Activated T-cell treated with anti-CD3 and anti-CD28 coated beads, Interleukin-2, amount 50 U/mL, for 72 hours (primary cell): Measurements from ENCODE around the gene MOB3B. TPM values are rescaled to one million over a fixed set of nuclear protein-coding genes. Genes with fewer than 3 reads are reported as not detected.

Source experiments
- ATAC-seq, 2 donors: fragments of 150-1000 bp; cut with Tn5 transposase; replicated peaks in 1 of 2; 2 replicates each; pipeline ENCODE4 v1.10.0; 2021; ENCODE audit warnings: moderate library complexity in 2 of 2, mild to moderate bottlenecking in 1 of 2
- DNase-seq, 2 donors: peaks; one replicate each; pipeline ENCODE4 v3.0.0; 2021 to 2022; ENCODE audit warnings: mixed read lengths in 1 of 2
- H3K27ac Mint-ChIP-seq: one replicate; pipeline ENCODE4 v1.8.0; 2022; ENCODE audit warnings: mild to moderate bottlenecking, moderate library complexity, mixed read lengths
- H3K27me3 Mint-ChIP-seq: one replicate; pipeline ENCODE4 v1.8.0; 2022; ENCODE audit warnings: low read depth, mixed read lengths
- H3K36me3 Mint-ChIP-seq, 2 donors: one replicate each; pipeline ENCODE4 v1.8.0; 2022; ENCODE audit warnings: mixed read lengths in 2 of 2, mild to moderate bottlenecking in 1 of 2; ENCODE audit not compliant: insufficient read depth in 2 of 2
- H3K4me1 Mint-ChIP-seq: one replicate; pipeline ENCODE4 v1.8.0; 2022; ENCODE audit warnings: low read depth, mixed read lengths
- H3K4me3 Mint-ChIP-seq, 2 donors: one replicate each; pipeline ENCODE4 v1.8.0; 2022; ENCODE audit warnings: mild to moderate bottlenecking in 2 of 2, mixed read lengths in 2 of 2, moderate library complexity in 2 of 2
- H3K9me3 Mint-ChIP-seq, 2 donors: one replicate each; pipeline ENCODE4 v1.8.0; 2022; ENCODE audit warnings: mixed read lengths in 2 of 2
- total RNA-seq, 2 donors: library from RNA; stranded (reverse); gene quantifications; one replicate each; pipeline ENCODE4 v1.2.3, GENCODE V29; 2022

The MOB3B gene
- total RNA-seq, 2 donors from 2014 or later = 1.3 to 1.6 TPM

DNA sequence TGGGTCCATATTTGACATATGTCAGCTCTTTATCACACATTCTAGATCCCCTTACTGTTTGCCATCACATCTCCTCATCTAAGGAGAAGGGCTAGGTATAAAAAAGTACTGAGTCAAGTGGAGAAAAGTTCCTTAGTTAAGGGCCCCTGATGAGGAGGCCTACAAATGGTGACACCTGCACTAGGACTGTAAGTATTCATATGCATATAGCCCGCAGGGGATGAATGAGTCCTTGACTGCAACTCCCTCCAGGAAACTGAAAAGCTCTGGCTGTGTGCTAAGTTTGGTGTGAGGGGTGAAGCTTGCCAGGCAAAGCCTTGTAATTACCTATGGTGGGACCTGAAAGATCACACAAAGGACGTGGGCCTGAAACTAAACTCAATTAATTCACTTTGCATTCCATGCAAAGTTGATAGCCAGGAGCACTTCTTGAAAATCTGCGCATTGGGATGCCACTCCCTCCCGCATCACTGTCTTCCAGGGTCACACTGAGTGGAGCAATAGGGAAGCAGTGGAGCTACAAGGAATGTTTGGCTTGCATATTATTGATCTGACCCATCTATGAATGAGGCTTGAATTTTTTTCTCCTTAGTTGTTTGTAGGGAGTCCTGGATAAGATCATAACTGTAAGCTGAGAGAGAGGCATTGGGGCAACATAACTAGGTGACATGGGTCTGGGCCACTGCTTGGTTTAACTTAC, 220.8 kb downstream of the MOB3B start:
- H3K27me3 Mint-ChIP-seq = peaks cover 7% of the 10 kb centered on the region
- H3K36me3 Mint-ChIP-seq = no peaks in the 10 kb centered on the region
- no peaks in the 10 kb centered on the region for H3K9me3 Mint-ChIP-seq
- no peak overlapping the region for H3K4me3 Mint-ChIP-seq
- H3K27ac Mint-ChIP-seq = no peak overlapping the region
- DNase-seq = no peak
- no peaks in the 10 kb centered on the region for H3K4me1 Mint-ChIP-seq
- ATAC-seq = no peak

DNA sequence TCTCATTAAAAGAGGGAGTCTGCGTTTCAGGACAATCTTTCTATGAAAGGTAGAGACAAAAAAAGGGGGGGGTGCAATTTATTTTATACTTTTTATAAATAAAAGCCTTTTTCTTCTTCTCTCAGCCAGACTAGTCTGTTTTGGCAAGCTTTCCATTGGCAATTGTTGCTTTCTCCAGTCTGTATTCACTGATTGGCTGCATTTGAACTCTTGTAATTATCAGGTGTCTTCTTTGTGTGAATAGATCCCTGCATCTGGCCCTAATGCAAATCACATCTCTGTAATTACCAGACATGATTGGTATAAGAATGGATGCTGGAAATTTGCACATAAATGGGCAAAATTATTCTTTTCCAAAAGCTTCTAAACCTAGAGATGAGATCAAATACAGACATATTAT, 225.1 kb downstream of the MOB3B start:
- DNase-seq = no peak
- no peaks in the 10 kb centered on the region for H3K4me1 Mint-ChIP-seq
- ATAC-seq = no peak

DNA sequence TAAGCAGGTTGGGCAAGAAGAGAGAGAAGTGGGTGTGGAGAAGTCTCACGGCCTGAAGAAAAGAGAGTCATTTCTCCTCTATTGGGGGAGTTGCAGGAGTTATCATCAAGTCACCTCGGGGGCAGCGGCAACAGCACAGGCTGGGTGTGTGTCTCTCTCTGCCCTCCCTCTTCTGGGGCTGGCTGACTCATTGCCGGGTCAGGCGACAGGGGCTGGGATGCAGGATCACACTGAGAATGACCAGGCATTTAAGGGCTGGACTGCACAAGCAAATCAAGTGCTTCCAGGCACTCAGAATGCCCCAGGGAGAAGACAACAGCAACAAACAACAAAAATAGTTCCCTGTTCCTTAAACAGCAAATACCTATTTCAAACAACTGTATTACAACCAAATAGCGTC, 226.4 kb downstream of the MOB3B start:
- Mint-ChIP-seq H3K27ac (no peak overlapping the region), H3K27me3 (peaks cover 14% of the 10 kb centered on the region), H3K4me1 (no peaks in the 10 kb centered on the region), H3K9me3 (no peaks in the 10 kb centered on the region), H3K36me3 (no peaks in the 10 kb centered on the region), H3K4me3 (no peak overlapping the region)
- ATAC-seq (no peak), DNase-seq (no peak)

More for the DNA sequence above, 225.1 kb downstream of the MOB3B start:
- Mint-ChIP-seq H3K36me3 (no peaks in the 10 kb centered on the region), H3K27me3 (peaks cover 14% of the 10 kb centered on the region), H3K9me3 (no peaks in the 10 kb centered on the region), H3K4me3 (no peak overlapping the region), H3K27ac (no peak overlapping the region)

DNA sequence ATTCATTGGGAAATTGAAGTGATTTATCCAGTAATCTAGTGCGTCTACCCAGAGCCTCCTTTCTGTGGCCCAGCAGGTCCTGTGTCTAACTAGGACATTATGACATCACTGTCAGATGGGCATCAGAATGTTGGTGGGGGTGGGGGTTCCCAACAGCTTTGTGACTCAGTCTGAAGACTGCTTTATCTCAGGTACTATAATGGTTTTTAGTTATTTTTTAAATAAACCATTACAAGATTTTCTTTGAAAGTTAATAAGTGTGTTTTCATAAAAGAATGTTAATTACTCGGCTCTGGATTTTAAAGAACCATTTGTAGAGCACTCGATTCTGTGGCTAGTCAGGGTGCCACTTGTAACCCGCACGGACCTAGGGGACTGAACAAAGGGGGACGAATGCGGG, 232.6 kb downstream of the MOB3B start, which contains the start of gene EQTN:
Gene EQTN (minus strand): TSS at position 101 of the 400 bp plus-strand sequence. CDS start 95 bp downstream, at position 6.
- no peak within 1 kb of the TSS for H3K4me3 Mint-ChIP-seq
- H3K27me3 Mint-ChIP-seq = peaks cover 8% of the 10 kb centered on the region
- ATAC-seq (no peak), DNase-seq (no peak)
- H3K36me3 Mint-ChIP-seq = no peaks in the 10 kb centered on the region
- no peaks in the 10 kb centered on the region for H3K4me1 Mint-ChIP-seq
- H3K9me3 Mint-ChIP-seq = no peaks in the 10 kb centered on the region
- no peak within 1 kb of the TSS for H3K27ac Mint-ChIP-seq

DNA sequence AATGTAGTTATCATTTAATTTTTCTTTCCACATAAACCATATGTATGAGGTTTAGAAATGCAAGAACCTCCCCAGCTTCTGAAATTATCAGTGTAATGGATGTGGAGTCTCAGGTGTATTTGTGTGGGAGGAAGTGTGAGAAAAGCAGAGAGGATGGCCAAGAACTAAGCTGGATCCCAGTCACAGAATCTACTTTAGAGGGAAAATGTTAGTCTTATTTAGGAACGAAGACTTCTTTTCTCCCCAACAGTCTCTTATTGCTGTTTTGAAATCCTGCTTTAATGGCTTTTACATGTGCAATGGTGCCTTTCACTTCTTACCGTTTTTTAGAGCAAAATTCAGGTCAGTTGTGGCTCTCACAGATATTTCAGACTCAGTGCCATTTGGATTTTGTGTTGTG, 235.6 kb downstream of the MOB3B start:
- no peaks in the 10 kb centered on the region for H3K4me1 Mint-ChIP-seq
- ATAC-seq = no peak

DNA sequence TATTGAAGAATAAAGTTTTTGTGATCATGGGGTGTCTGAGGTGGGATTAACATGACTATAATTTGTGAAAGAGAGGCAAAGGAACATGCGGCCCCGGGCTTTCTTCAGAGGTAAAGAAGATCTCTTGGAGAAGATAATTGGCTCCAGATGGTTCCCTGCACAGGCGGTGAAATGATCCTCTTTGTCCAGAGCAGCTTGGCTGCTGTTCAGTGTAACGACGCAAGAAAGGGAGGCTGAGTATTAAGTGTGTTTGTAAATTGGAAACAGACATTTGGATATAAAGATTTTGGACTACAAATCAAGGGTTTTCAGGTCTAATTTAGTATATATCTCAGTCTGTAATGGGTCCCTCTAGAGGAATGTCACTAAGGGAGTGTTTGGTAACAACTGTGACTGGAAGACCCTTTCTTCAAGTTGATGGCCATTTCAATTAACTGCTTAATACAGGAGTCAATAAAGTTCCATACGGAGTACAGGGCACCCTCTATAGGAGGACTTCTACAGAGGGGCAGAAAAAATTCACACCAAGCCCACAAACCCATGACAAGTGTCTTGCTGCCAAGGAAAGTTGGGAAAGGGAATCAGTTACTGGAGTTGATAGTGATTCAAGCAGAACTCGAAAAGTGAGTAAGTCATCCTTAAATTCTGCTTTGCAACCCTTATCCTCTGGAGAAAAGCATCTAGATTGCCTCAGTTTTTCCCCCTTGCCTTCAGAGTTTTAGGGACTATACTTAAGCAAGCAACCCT, 236.8 kb downstream of the MOB3B start:
- H3K27me3 Mint-ChIP-seq = peaks cover 17% of the 10 kb centered on the region
- no peaks in the 10 kb centered on the region for H3K36me3 Mint-ChIP-seq
- H3K4me1 Mint-ChIP-seq = no peaks in the 10 kb centered on the region
- ATAC-seq (no peak), DNase-seq (no peak)
- no peaks in the 10 kb centered on the region for H3K9me3 Mint-ChIP-seq
- H3K4me3 Mint-ChIP-seq = no peak overlapping the region
- H3K27ac Mint-ChIP-seq = no peak overlapping the region

More for the DNA sequence above, 235.6 kb downstream of the MOB3B start:
- Mint-ChIP-seq H3K27ac (no peak overlapping the region), H3K27me3 (peaks cover 6% of the 10 kb centered on the region), H3K4me3 (no peak overlapping the region), H3K36me3 (no peaks in the 10 kb centered on the region), H3K9me3 (no peaks in the 10 kb centered on the region)
- DNase-seq = no peak

DNA sequence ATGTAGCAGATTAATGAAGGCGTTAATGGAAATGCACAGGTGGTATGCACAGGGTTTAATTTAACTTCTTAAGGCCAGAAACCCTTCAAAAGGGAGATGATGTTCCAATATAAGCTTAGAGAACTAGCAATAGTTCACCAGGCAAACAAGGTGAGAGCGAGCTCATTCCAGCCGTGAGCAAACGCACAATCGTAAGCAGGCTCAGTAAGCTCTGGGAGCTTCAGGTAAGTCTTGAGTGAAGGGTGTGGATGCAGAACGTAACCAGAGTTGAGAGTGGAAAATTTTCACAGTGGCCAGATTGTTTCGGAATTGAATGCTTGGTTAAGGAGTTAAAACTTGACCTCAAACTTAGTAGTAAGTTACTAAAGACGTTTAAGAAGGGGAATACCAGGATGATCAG, 238.3 kb downstream of the MOB3B start:
- Mint-ChIP-seq H3K36me3 (no peaks in the 10 kb centered on the region), H3K4me1 (no peaks in the 10 kb centered on the region), H3K27me3 (peaks cover 21% of the 10 kb centered on the region), H3K27ac (no peak overlapping the region), H3K9me3 (no peaks in the 10 kb centered on the region), H3K4me3 (no peak overlapping the region)
- DNase-seq (no peak), ATAC-seq (no peak)

DNA sequence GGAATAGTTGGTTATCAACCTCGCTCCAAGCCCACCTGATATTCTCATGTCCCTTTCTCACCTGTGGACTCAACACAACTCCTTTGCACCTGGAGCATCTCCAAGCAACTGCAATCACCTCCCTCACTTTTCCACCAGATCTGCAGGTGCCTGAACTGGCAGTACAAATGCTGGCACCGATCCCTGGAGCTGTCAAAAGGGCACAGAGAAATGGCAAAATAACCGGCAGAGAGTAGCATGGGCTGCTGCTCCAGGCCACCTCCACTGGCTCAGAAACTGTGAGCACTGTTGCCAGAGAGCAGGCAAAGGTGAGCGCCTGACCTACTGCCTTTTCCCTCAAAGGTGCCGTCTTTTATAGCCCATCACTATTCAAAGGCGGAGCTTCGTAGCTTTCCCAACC, 247.3 kb downstream of the MOB3B start:
- Mint-ChIP-seq H3K9me3 (no peaks in the 10 kb centered on the region), H3K36me3 (no peaks in the 10 kb centered on the region), H3K4me3 (no peak overlapping the region), H3K27ac (no peak overlapping the region), H3K4me1 (no peaks in the 10 kb centered on the region), H3K27me3 (no peaks in the 10 kb centered on the region)
- no peak for ATAC-seq
- DNase-seq = no peak

DNA sequence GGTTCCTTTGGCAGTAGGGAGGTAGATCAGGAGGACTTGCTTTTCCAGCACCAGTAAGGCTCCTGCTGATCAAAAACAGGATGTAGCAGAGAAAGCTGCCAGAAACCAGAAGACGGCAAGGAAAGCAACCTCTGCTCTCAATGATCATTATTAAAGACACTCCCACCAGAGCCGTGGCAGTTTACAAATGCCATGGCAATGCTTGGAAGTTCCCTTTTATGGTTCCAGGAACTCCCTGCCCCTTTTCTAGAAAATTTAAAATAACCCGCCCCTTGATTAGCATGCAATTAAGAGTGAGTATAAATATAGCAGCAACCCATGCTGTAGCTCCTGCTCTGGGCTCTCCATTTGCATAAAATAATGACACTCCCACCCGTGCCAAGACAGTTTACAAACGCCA, 248.8 kb downstream of the MOB3B start:
- H3K27me3 Mint-ChIP-seq = no peaks in the 10 kb centered on the region
- no peaks in the 10 kb centered on the region for H3K9me3 Mint-ChIP-seq
- no peak overlapping the region for H3K4me3 Mint-ChIP-seq
- H3K27ac Mint-ChIP-seq = no peak overlapping the region
- H3K36me3 Mint-ChIP-seq = no peaks in the 10 kb centered on the region
- ATAC-seq = no peak
- no peak for DNase-seq
- no peaks in the 10 kb centered on the region for H3K4me1 Mint-ChIP-seq

DNA sequence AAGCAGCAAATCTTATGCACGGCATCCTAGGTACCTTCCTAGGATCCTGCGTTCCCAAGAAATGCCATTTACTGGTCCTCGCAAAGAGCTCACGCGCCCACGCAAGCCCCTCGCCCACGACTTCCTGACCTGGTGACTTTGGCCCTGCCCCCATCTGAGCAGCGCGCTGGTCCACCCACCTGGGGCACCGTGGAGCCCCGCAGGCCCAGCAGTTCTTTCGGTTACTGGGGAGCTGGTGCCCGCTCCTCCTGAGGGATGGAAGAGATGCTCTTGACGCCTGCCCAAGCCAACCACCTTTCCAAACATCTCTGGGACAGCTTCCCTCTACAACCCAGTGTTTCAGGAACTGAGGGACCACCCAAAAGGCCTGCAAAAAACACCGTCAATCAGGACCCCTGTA, 249.4 kb downstream of the MOB3B start:
- no peaks in the 10 kb centered on the region for H3K9me3 Mint-ChIP-seq
- no peak overlapping the region for H3K4me3 Mint-ChIP-seq
- H3K27ac Mint-ChIP-seq = no peak overlapping the region
- ATAC-seq (no peak), DNase-seq (no peak)
- H3K27me3 Mint-ChIP-seq = no peaks in the 10 kb centered on the region
- H3K36me3 Mint-ChIP-seq = no peaks in the 10 kb centered on the region
- H3K4me1 Mint-ChIP-seq = no peaks in the 10 kb centered on the region

DNA sequence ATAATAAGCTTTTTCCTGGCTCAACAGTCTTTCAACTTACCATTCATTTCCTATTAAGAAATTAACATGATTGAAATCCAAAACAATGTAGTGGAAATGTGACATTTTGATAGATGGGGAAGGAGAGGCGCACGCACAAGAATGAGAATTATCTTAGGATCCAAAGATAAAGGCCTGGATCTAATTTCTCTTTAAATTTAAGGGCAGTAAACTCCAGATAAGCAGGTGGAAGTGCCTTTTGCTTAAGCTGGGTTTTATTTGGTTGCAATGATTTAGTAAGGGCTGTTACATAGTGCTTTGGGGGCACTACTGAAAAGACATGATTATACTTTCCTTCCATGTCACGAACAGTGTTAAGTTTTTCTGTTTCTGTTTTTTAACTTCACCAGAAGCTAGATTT, 250.0 kb downstream of the MOB3B start:
- Mint-ChIP-seq H3K36me3 (no peaks in the 10 kb centered on the region), H3K27me3 (no peaks in the 10 kb centered on the region), H3K27ac (peak overlapping the region; percentile 25)

DNA sequence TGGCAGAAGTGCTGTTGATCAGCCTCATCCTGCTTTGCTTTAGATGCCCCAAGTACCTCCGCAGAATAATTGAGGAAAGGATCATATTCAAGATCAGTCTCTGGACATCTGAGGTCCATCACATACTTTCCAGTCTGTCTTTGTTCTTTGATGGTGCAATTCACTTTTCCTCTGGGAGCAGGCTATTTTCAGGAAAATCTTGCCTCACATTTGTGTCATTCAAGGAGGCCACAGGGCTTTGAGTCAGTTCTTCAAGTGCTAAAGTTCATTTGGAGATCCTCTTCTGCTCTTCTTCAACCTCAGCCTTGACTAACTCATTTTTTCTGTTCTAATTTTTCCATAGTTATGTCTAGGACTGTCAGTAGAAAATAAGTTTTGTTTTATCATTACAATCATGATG, 251.2 kb downstream of the MOB3B start:
- DNase-seq = no peak
- no peak overlapping the region for H3K4me3 Mint-ChIP-seq
- H3K27me3 Mint-ChIP-seq = no peaks in the 10 kb centered on the region
- H3K4me1 Mint-ChIP-seq = no peaks in the 10 kb centered on the region
- no peaks in the 10 kb centered on the region for H3K36me3 Mint-ChIP-seq
- ATAC-seq = no peak
- no peak overlapping the region for H3K27ac Mint-ChIP-seq
- no peaks in the 10 kb centered on the region for H3K9me3 Mint-ChIP-seq

More for the DNA sequence above, 250.0 kb downstream of the MOB3B start:
- no peak for DNase-seq
- Mint-ChIP-seq H3K4me1 (no peaks in the 10 kb centered on the region), H3K9me3 (no peaks in the 10 kb centered on the region), H3K4me3 (no peak overlapping the region)
- no peak for ATAC-seq

DNA sequence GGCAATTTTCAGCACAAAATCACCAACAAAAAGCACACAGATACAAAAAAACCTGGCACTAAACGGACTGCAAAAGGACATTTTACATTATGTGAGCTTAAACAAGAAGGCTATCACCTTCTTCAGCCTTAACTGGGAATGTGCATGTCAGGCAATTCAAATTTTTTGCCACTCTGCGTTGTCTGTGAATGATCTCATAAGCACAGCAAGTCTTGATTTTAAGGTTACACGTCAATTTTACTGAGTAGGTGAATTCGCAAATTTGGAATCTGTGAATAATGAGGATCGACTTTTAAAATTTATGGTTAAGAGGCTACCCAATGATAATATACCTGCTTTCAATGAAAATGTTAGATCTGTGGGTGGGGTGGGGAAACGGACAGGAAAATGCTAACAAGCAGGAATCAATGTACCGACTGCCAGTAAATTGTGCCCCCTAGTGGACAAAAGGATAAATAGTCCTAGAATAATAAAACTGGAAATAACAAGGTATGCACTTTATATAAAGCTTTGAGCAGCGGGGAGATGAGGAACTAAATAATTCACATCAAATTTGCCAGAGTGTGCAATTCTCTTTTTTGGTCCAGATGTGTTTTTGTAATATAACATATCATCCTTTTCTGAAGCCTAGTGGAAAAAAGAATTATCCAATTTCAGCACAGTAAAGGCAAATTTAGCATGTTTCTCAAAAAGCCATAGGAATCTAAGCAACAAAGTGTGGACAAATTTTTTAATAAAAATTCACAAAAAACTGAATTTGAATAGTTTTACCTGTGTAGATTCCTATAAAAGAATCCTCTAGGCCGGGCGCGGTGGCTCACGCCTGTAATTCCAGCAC, 253.2 kb downstream of the MOB3B start:
- ATAC-seq = no peak
- H3K36me3 Mint-ChIP-seq = no peaks in the 10 kb centered on the region
- no peaks in the 10 kb centered on the region for H3K27me3 Mint-ChIP-seq
- peak in 1 of 2 donors; percentile 6 for DNase-seq
- no peaks in the 10 kb centered on the region for H3K4me1 Mint-ChIP-seq
- no peaks in the 10 kb centered on the region for H3K9me3 Mint-ChIP-seq
- H3K27ac Mint-ChIP-seq = no peak overlapping the region
- H3K4me3 Mint-ChIP-seq = no peak overlapping the region
